SK-N-SH treated with all-trans-retinoic acid at 6 μM for 48 hours (cell line): ENCODE data around the gene SDK2.

ENCODE experiments used
- ATAC-seq: fragments of 200-7000 bp; cut with Tn5 transposase; 3 replicates; pipeline ENCODE4 v1.9.1; 2020; ENCODE audit warnings: mild to moderate bottlenecking, moderate library complexity
- ARNTL ChIP-seq: fragments of 450-650 bp; formaldehyde crosslinking; IDR thresholded peaks from 2 replicates; pipeline ENCODE4 v1.5.0; 2020; ENCODE audit warnings: low read depth, mild to moderate bottlenecking, moderate library complexity, borderline replicate concordance
- CREB5 ChIP-seq: fragments of 250-450 bp; sonication (Bioruptor Pico); IDR thresholded peaks from 2 replicates; pipeline ENCODE4 v1.5.1; 2020; ENCODE audit warnings: low read depth, mild to moderate bottlenecking, moderate library complexity
- CSDC2 ChIP-seq: fragments of 250-450 bp; sonication (Bioruptor Pico); IDR thresholded peaks from 2 replicates; pipeline ENCODE4 v1.5.0; 2020; ENCODE audit warnings: mild to moderate bottlenecking, moderate library complexity
- CSRNP3 ChIP-seq: fragments of 250-450 bp; sonication (Bioruptor Pico); IDR thresholded peaks from 2 replicates; pipeline ENCODE4 v1.5.1; 2021; ENCODE audit warnings: mild to moderate bottlenecking, moderate library complexity
- ESRRG ChIP-seq: fragments of 250-450 bp; sonication (Bioruptor Pico); IDR thresholded peaks from 2 replicates; pipeline ENCODE4 v1.6.1; 2021; ENCODE audit warnings: mild to moderate bottlenecking
- GLIS3 ChIP-seq: fragments of 250-450 bp; sonication (Bioruptor Pico); IDR thresholded peaks from 2 replicates; pipeline ENCODE4 v1.5.0; 2020; ENCODE audit warnings: mild to moderate bottlenecking, moderate library complexity
- OSR1 ChIP-seq: fragments of 250-450 bp; sonication (Bioruptor Pico); IDR thresholded peaks from 2 replicates; pipeline ENCODE4 v1.8.0; 2022; ENCODE audit warnings: moderate library complexity, mild to moderate bottlenecking, inconsistent platforms
- PATZ1 ChIP-seq: fragments of 250-450 bp; sonication (Bioruptor Pico); IDR thresholded peaks from 2 replicates; pipeline ENCODE4 v1.8.0; 2020; ENCODE audit warnings: mild to moderate bottlenecking, moderate library complexity, borderline replicate concordance
- POU6F1 ChIP-seq: fragments of 250-450 bp; sonication (Bioruptor Pico); IDR thresholded peaks from 2 replicates; pipeline ENCODE4 v1.8.0; 2021; ENCODE audit warnings: low read depth, mild to moderate bottlenecking, moderate library complexity, borderline replicate concordance
- PPARA ChIP-seq: fragments of 250-450 bp; sonication (Bioruptor Pico); IDR thresholded peaks from 2 replicates; pipeline ENCODE4 v1.5.0; 2020; ENCODE audit warnings: mild to moderate bottlenecking, borderline replicate concordance
- RARB ChIP-seq: fragments of 250-450 bp; sonication (Bioruptor Pico); IDR thresholded peaks from 2 replicates; pipeline ENCODE4 v1.8.0; 2021; ENCODE audit warnings: mild to moderate bottlenecking, moderate library complexity
- TCF4 ChIP-seq: fragments of 250-450 bp; sonication (Bioruptor Pico); IDR thresholded peaks from 2 replicates; pipeline ENCODE4 v1.8.0; 2021; ENCODE audit warnings: mild to moderate bottlenecking, moderate library complexity, borderline replicate concordance
- TOX ChIP-seq: fragments of 250-450 bp; sonication (Bioruptor Pico); IDR thresholded peaks from 2 replicates; pipeline ENCODE4 v1.8.0; 2021; ENCODE audit warnings: mild to moderate bottlenecking, moderate library complexity, borderline replicate concordance
- ZC3H10 ChIP-seq: fragments of 250-450 bp; sonication (Bioruptor Pico); IDR thresholded peaks from 2 replicates; pipeline ENCODE4 v1.5.1; 2021; ENCODE audit warnings: mild to moderate bottlenecking, moderate library complexity
- ZFP3 ChIP-seq: fragments of 250-450 bp; sonication (Bioruptor Pico); IDR thresholded peaks from 2 replicates; pipeline ENCODE4 v1.5.0; 2020; ENCODE audit warnings: mild to moderate bottlenecking, moderate library complexity
- ZFP30 ChIP-seq: fragments of 450-650 bp; formaldehyde crosslinking; IDR thresholded peaks from 2 replicates; pipeline ENCODE4 v1.5.0; 2022; ENCODE audit warnings: mild to moderate bottlenecking, moderate library complexity
- ZNF565 ChIP-seq: fragments of 450-650 bp; formaldehyde crosslinking; conservative IDR thresholded peaks from 2 replicates; pipeline ENCODE4 v1.5.0; 2020; ENCODE audit warnings: low read depth, mild to moderate bottlenecking, moderate library complexity
- ZNF70 ChIP-seq: fragments of 450-650 bp; formaldehyde crosslinking; IDR thresholded peaks from 2 replicates; pipeline ENCODE4 v1.5.0; 2020; ENCODE audit warnings: mild to moderate bottlenecking, moderate library complexity
- ZNF8 ChIP-seq: fragments of 450-650 bp; formaldehyde crosslinking; IDR thresholded peaks from 2 replicates; pipeline ENCODE4 v1.5.0; 2020; ENCODE audit warnings: mild to moderate bottlenecking, moderate library complexity

SDK2 gene

GRCh38 chr17:73534209-73534909 is 109.9 kb downstream of the SDK2 start:
- ATAC-seq, result no peak
- TF ChIP-seq ARNTL (CRISPR knock-in tag), result no peak
- TF ChIP-seq POU6F1 (CRISPR knock-in tag), result no peak
- TF ChIP-seq CSDC2 (CRISPR knock-in tag), result no peak

- ATAC-seq, result no peak
These were observed 110.5 kb downstream of the SDK2 start for GRCh38 chr17:73533781-73534180.

GRCh38 chr17:73533127-73533526 is 111.1 kb downstream of the SDK2 start:
- TF ChIP-seq ZNF8 (CRISPR knock-in tag) (no peak), ZFP3 (no peak), RARB (CRISPR knock-in tag) (no peak), PATZ1 (CRISPR knock-in tag) (no peak), ARNTL (CRISPR knock-in tag) (no peak), POU6F1 (CRISPR knock-in tag) (no peak), TCF4 (CRISPR knock-in tag) (no peak), ZFP30 (CRISPR knock-in tag) (no peak), CSRNP3 (CRISPR knock-in tag) (no peak), OSR1 (CRISPR knock-in tag) (no peak), ZNF70 (CRISPR knock-in tag) (no peak), GLIS3 (CRISPR knock-in tag) (no peak), ZC3H10 (CRISPR knock-in tag) (no peak), CSDC2 (CRISPR knock-in tag) (no peak), TOX (CRISPR knock-in tag) (no peak)
- no peak; the same call in 2 of the 3 replicates for ATAC-seq

More at GRCh38 chr17:73533781-73534180, 110.5 kb downstream of the SDK2 start:
- TF ChIP-seq ESRRG (CRISPR knock-in tag), result no peak
- TF ChIP-seq PPARA (CRISPR knock-in tag), result no peak
- no peak for TF ChIP-seq ZNF565 (CRISPR knock-in tag)
- TF ChIP-seq CREB5, result no peak
- TF ChIP-seq ZFP3, result no peak
- TF ChIP-seq TOX (CRISPR knock-in tag), result no peak
- TF ChIP-seq RARB (CRISPR knock-in tag), result no peak
- TF ChIP-seq ZC3H10 (CRISPR knock-in tag), result no peak

GRCh38 chr17:73532421-73532901 is 111.8 kb downstream of the SDK2 start:
- ATAC-seq, result peak; percentile 25; the same call in 1 of the 3 replicates
- TF ChIP-seq ZNF8 (CRISPR knock-in tag) (no peak), CSRNP3 (CRISPR knock-in tag) (0 out of 2 replicates have a peak, but pooled peaks have one; percentile 22), RARB (CRISPR knock-in tag) (no peak), POU6F1 (CRISPR knock-in tag) (no peak), PATZ1 (CRISPR knock-in tag) (no peak), TCF4 (CRISPR knock-in tag) (peak; percentile 89), ZFP30 (CRISPR knock-in tag) (no peak)
